ENCODE measurements around the gene TNNI3K.

DNA sequence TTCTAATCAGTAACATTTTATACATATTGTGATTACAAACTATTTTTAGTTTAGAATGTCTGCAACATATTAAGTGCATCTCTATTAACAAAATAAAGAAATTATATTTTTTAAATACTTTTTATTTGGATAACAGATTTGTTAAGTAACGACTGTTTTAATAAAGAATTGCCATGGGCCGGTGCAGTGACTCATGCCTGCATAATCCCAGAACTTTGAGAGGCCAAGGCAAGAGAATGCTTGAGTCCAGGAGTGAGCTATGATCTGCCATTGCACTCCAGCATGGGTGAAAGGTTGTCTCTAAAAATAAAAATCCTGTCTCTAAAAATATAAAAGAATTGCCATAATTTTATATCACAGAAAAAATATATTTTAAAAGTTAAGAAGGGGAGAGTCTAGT is 41.3 kb upstream of the TNNI3K start:
- TF ChIP-seq GATA2 (IDR thresholded peaks at IDR 0.05; ENCODE audit: low read depth, low read length), result no peak
- no peak for TF ChIP-seq GATA3 (IDR thresholded peaks at IDR 0.05; ENCODE audit: low read depth, low read length)

All from SH-SY5Y (cell line).